A549 (cell line): ENCODE data around the gene ZNF282.

Experiments
- CBX2 ChIP-seq: fragments of 200-600 bp; sonication (generic); IDR thresholded peaks from 2 replicates; pipeline ENCODE4 v1.6.1; 2016; ENCODE audit warnings: low read depth, mild to moderate bottlenecking, borderline replicate concordance
- CTCF ChIP-seq: fragments of >200 bp; sonication (Bioruptor Twin); formaldehyde crosslinking; IDR thresholded peaks from 3 replicates; pipeline ENCODE4 v1.5.1; 2016
- HDAC2 ChIP-seq: fragments of 200-600 bp; sonication (generic); IDR thresholded peaks from 2 replicates; pipeline ENCODE4 v1.6.1; 2016
- MAX ChIP-seq: IDR thresholded peaks from 2 replicates; pipeline ENCODE4 v1.6.1; 2012
- POLR2A ChIP-seq: IDR thresholded peaks from 2 replicates; pipeline ENCODE4 v1.6.1; 2012; ENCODE audit warnings: mild to moderate bottlenecking, low read length
- REST ChIP-seq: fragments of 200-600 bp; sonication (generic); IDR thresholded peaks from 2 replicates; pipeline ENCODE4 v1.6.1; 2016; ENCODE audit warnings: antibody characterized with exemption, mild to moderate bottlenecking, moderate library complexity
- SMC3 ChIP-seq: fragments of >200 bp; sonication (Bioruptor Twin); formaldehyde crosslinking; IDR thresholded peaks from 3 replicates; pipeline ENCODE4 v1.6.1; 2018; ENCODE audit warnings: inconsistent platforms

GRCh38 chr7:149198161-149198816 is 2.9 kb downstream of the ZNF282 start:
- TF ChIP-seq REST (no peak), CTCF (no peak), HDAC2 (no peak), MAX (no peak), SMC3 (no peak), CBX2 (no peak), POLR2A (no peak)
